Hepatocyte (in vitro differentiated cells): Measurements from ENCODE around the gene POLD4.

Source experiments
- CTCF ChIP-seq: fragments of 200-600 bp; sonication (generic); IDR thresholded peaks from 2 replicates; pipeline ENCODE4 v1.5.1; 2016; ENCODE audit warnings: antibody characterized with exemption, mild to moderate bottlenecking; ENCODE audit not compliant: poor library complexity
- EZH2 ChIP-seq: fragments of 200-600 bp; sonication (generic); IDR thresholded peaks from 2 replicates; pipeline ENCODE4 v1.6.1; 2016; ENCODE audit warnings: antibody characterized with exemption, mild to moderate bottlenecking, borderline replicate concordance
- EZH2phosphoT487 ChIP-seq: fragments of 200-600 bp; sonication (generic); IDR thresholded peaks from one replicate; pipeline ENCODE4 v1.6.1; 2018; ENCODE audit warnings: antibody characterized with exemption, mild to moderate bottlenecking, low read depth, moderate library complexity; ENCODE audit not compliant: unreplicated experiment, severe bottlenecking

GRCh38 chr11:67349928-67350465 is 3.3 kb downstream of the POLD4 start:
- TF ChIP-seq EZH2, result no peak
- no peak for TF ChIP-seq CTCF
- TF ChIP-seq EZH2phosphoT487, result no peak
